ENCODE measurements around the gene DSPP. TPM values are rescaled to one million over a fixed set of nuclear protein-coding genes. Genes with fewer than 3 reads are reported as not detected.

Gene DSPP
- total RNA-seq, 1 experiment from 2014 or later, result not detected

GRCh38 chr4:87601361-87601760, 7.0 kb upstream of the DSPP start:
- H2BK15ac ChIP-seq (ENCODE audit: low read depth, low read length), result no peak overlapping the region
- no peak overlapping the region for H3K4ac ChIP-seq (ENCODE audit: low read depth, low read length)
- H2BK120ac ChIP-seq (ENCODE audit: low read depth, low read length, poor library complexity, severe bottlenecking), result no peak overlapping the region
- TF ChIP-seq CTCF (conservative IDR thresholded peaks at IDR 0.05), result no peak
- H2BK20ac ChIP-seq (ENCODE audit: low read depth, low read length, poor library complexity, severe bottlenecking), result no peak overlapping the region
- H3K23me2 ChIP-seq (ENCODE audit: insufficient read length, low read depth, low read length, poor library complexity, severe bottlenecking), result no peaks in the 10 kb centered on the region
- no peak overlapping the region for H3K4me2 ChIP-seq (ENCODE audit: insufficient read depth, insufficient read length, low read length)
- Mint-ChIP-seq H3K4me1 (peaks cover 11% of the 10 kb centered on the region in 2 experiments), H3K27me3 (ENCODE audit: low read depth) (no peaks in the 10 kb centered on the region), H3K4me3 (no peak overlapping the region), H3K9me3 (peaks cover 0 to 2% of the 10 kb centered on the region in 2 experiments; a peak in 2 of 5 replicates), H3K36me3 (ENCODE audit: insufficient read depth in 1 of 3, low read depth in 3 of 3) (peaks cover 0 to 2% (median 0%) of the 10 kb centered on the region in 3 experiments; a peak in 2 of 7 replicates), H3K27ac (no peak overlapping the region)
- H4K8ac ChIP-seq (replicated peaks; ENCODE audit: insufficient read length, low read depth, low read length), result no peak overlapping the region
- no peak overlapping the region for H2BK12ac ChIP-seq (ENCODE audit: insufficient read length, low read depth, low read length)
- no peak overlapping the region for H3K9ac ChIP-seq (ENCODE audit: extremely low read depth, insufficient read length, low read length)
- H3K27me3 ChIP-seq (ENCODE audit: insufficient read depth, low read length), result no peaks in the 10 kb centered on the region
- H2BK5ac ChIP-seq (ENCODE audit: insufficient read length, low read length), result no peak overlapping the region
- no peak overlapping the region for H3K23ac ChIP-seq (ENCODE audit: insufficient read length, low read depth, low read length)
- H3K27ac ChIP-seq (ENCODE audit: insufficient read length, low read depth, low read length), result no peak overlapping the region
- H3K14ac ChIP-seq (ENCODE audit: insufficient read depth, low read length), result no peak overlapping the region
- H2AFZ ChIP-seq (ENCODE audit: low read length), result no peak overlapping the region
- H3K9me3 ChIP-seq (ENCODE audit: control insufficient read depth, low read depth, low read length), result no peaks in the 10 kb centered on the region
- H3T11ph ChIP-seq (ENCODE audit: low read length), result no peak overlapping the region
- no peaks in the 10 kb centered on the region for H3K79me1 ChIP-seq (ENCODE audit: insufficient read depth, low read depth, low read length, poor library complexity, severe bottlenecking)
- H3K79me2 ChIP-seq (ENCODE audit: insufficient read depth, low read length), result no peaks in the 10 kb centered on the region
- no peak overlapping the region for H4K5ac ChIP-seq (ENCODE audit: insufficient read length, low read depth, low read length)
- no peaks in the 10 kb centered on the region for H4K20me1 ChIP-seq (ENCODE audit: control insufficient read depth, insufficient read depth, insufficient read length)
- no peak overlapping the region for H3K56ac ChIP-seq (ENCODE audit: insufficient read length, low read depth, low read length)
- no peak overlapping the region for H4K91ac ChIP-seq (ENCODE audit: insufficient read length, low read depth, low read length)
- no peak overlapping the region for H2AK5ac ChIP-seq (ENCODE audit: insufficient read length, low read length)
- DNase-seq, result no peak
- peaks cover 2% of the 10 kb centered on the region; the same call in 1 of the 2 replicates for H3K4me1 ChIP-seq (ENCODE audit: insufficient read depth, low read length)
- no peak overlapping the region for H3K18ac ChIP-seq (ENCODE audit: insufficient read length, low read depth, low read length)
